BJ (cell line): ENCODE results near the gene SFTPA1. TPM values are rescaled to one million over a fixed set of nuclear protein-coding genes. Genes with fewer than 3 reads are reported as not detected.
"Not testable (repeated sequence)": the region's sequence is repeated elsewhere in the genome, so short reads cannot be mapped to it uniquely, and the experiment has no call there.

Experiments
- CTCF ChIA-PET: fragments of 350-600 bp; formaldehyde crosslinking; extraction: SDS; loops from one replicate; lab custom pipeline; 2021; ENCODE audit warnings: antibody characterized with exemption, inconsistent platforms; lab: Yijun Ruan, JAX
- POLR2A ChIA-PET: fragments of 300-600 bp; sonication (Branson Sonifier 250); formaldehyde crosslinking; extraction: SDS; loops from one replicate; lab custom pipeline; 2021; ENCODE audit warnings: antibody characterized with exemption; lab: Charles Lee
- DNase-seq: peaks from one replicate; pipeline ENCODE4 v3.0.0-alpha.2; 2011; ENCODE audit warnings: low read depth
- H3K27me3 ChIP-seq: 2 replicates; pipeline ENCODE4 v1.6.0; 2011; ENCODE audit warnings: low read length; ENCODE audit not compliant: control insufficient read depth, insufficient read depth
- H3K36me3 ChIP-seq: 2 replicates; pipeline ENCODE4 v1.5.1; 2011; ENCODE audit warnings: low read length; ENCODE audit not compliant: control insufficient read depth, insufficient read depth
- H3K4me3 ChIP-seq: 2 replicates; pipeline ENCODE4 v1.5.1; 2011; ENCODE audit warnings: low read depth, mild to moderate bottlenecking, control low read depth, low read length
- CTCF ChIP-seq: IDR thresholded peaks from 2 replicates; pipeline ENCODE4 v1.5.1; 2011; ENCODE audit warnings: low read depth, mild to moderate bottlenecking, control low read depth, inconsistent platforms, low read length, moderate library complexity; ENCODE audit not compliant: insufficient read depth
- polyA plus RNA-seq: library from polyadenylated mRNA; depleted of rRNA; stranded (reverse); fragments of >200 nt; gene quantifications from 2 replicates; pipeline ENCODE4 v1.2.3, GENCODE V29; 2011; rRNA removed

SFTPA1 gene
- polyA plus RNA-seq, 1 experiment, result not detected

GRCh38 chr10:79638318-79638717 is 27.6 kb downstream of the SFTPA1 start:
- ChIA-PET CTCF (no interaction called here), POLR2A (no interaction called here)
- no peak for TF ChIP-seq CTCF
- H3K36me3 ChIP-seq, result no peaks in the 10 kb centered on the region
- H3K4me3 ChIP-seq, result no peak overlapping the region
- no peak for DNase-seq
- H3K27me3 ChIP-seq, result no peaks in the 10 kb centered on the region

GRCh38 chr10:79652695-79653094 is 42.0 kb downstream of the SFTPA1 start:
- H3K4me3 ChIP-seq, H3K27me3 ChIP-seq, H3K36me3 ChIP-seq, POLR2A ChIA-PET, DNase-seq, CTCF ChIA-PET: not testable (repeated sequence)

- CTCF ChIA-PET, result not testable (repeated sequence)
These were observed 52.5 kb downstream of the SFTPA1 start for GRCh38 chr10:79663287-79663686.

GRCh38 chr10:79664686-79665085 is 53.9 kb downstream of the SFTPA1 start:
- H3K27me3 ChIP-seq, DNase-seq, POLR2A ChIA-PET, H3K4me3 ChIP-seq, CTCF ChIA-PET, H3K36me3 ChIP-seq: not testable (repeated sequence)

More at GRCh38 chr10:79663287-79663686, 52.5 kb downstream of the SFTPA1 start:
- DNase-seq, POLR2A ChIA-PET, H3K36me3 ChIP-seq, H3K4me3 ChIP-seq, H3K27me3 ChIP-seq: not testable (repeated sequence)

Other genes with a start within 250 kb of the SFTPA1 start
- gene ZCCHC24, start 165.3 kb upstream of the SFTPA1 start, polyA plus RNA-seq, result 34.2 and 49.1 TPM in 2 replicates
- 0.23 and 0.64 TPM in 2 replicates for gene EIF5AL1, start 98.4 kb upstream of the SFTPA1 start, polyA plus RNA-seq
- gene SFTPA2, start 50.5 kb upstream of the SFTPA1 start, polyA plus RNA-seq, result not detected in 2 replicates
- gene NUTM2B, start 92.3 kb downstream of the SFTPA1 start, polyA plus RNA-seq, result 0.43 and 0.44 TPM in 2 replicates
- gene NUTM2E, start 215.8 kb downstream of the SFTPA1 start, polyA plus RNA-seq, result 0.13 and 0.22 TPM in 2 replicates